Measurements from ENCODE around the gene MAPK8IP1.

DNA sequence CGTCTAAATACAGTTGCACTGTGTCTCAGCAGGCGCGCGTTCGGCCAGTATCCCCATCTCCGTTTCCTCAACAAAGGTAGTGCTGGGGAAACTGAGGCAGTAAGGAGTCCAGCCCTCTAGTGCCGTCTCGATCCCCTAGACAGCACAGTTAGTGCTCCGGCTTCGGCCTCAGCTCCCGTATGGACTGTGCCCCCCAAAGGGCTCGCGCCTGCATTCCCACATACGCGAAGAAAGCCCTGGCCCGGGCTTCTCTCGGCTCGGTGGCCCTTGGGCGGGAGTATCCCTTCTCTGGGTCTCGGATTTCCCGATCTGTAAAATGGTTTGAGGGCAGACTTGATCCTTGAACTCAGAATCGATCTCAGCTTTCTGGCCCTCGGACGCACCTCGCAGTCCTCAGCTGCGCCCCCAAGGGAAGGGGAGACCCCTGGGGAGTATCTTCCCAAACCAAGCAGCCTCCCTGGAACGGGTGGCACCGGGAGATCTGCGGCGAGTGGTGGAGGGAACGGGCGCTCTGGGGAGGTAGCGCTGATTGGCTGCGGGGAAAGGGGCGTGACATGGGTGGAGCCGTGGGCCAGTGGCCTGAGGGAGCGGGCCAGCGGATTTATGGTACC is 33.0 kb downstream of the MAPK8IP1 start:
- TF ChIP-seq GABPA (IDR thresholded peaks at IDR 0.05 in 1 of 2, conservative IDR thresholded peaks at IDR 0.05 in 1 of 2) (no peak), NR2F2 (IDR thresholded peaks at IDR 0.05) (no peak), TAF1 (conservative IDR thresholded peaks at IDR 0.05) (no peak), JUND (IDR thresholded peaks at IDR 0.05) (no peak), SP1 (IDR thresholded peaks at IDR 0.05) (peak; percentile 48), RAD21 (IDR thresholded peaks at IDR 0.05) (peak in 1 of 2 donors; percentile 28), YY1 (IDR thresholded peaks at IDR 0.05) (no peak), RXRA (IDR thresholded peaks at IDR 0.05) (no peak)
- TF ChIP-seq, protein P1, sequence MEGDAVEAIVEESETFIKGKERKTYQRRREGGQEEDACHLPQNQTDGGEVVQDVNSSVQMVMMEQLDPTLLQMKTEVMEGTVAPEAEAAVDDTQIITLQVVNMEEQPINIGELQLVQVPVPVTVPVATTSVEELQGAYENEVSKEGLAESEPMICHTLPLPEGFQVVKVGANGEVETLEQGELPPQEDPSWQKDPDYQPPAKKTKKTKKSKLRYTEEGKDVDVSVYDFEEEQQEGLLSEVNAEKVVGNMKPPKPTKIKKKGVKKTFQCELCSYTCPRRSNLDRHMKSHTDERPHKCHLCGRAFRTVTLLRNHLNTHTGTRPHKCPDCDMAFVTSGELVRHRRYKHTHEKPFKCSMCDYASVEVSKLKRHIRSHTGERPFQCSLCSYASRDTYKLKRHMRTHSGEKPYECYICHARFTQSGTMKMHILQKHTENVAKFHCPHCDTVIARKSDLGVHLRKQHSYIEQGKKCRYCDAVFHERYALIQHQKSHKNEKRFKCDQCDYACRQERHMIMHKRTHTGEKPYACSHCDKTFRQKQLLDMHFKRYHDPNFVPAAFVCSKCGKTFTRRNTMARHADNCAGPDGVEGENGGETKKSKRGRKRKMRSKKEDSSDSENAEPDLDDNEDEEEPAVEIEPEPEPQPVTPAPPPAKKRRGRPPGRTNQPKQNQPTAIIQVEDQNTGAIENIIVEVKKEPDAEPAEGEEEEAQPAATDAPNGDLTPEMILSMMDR (IDR thresholded peaks at IDR 0.05; ENCODE audit: low read depth, low read length, missing input control) = no peak
- TF ChIP-seq, protein P2, sequence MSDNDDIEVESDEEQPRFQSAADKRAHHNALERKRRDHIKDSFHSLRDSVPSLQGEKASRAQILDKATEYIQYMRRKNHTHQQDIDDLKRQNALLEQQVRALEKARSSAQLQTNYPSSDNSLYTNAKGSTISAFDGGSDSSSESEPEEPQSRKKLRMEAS (IDR thresholded peaks at IDR 0.05) = no peak
- TF ChIP-seq, protein P3, sequence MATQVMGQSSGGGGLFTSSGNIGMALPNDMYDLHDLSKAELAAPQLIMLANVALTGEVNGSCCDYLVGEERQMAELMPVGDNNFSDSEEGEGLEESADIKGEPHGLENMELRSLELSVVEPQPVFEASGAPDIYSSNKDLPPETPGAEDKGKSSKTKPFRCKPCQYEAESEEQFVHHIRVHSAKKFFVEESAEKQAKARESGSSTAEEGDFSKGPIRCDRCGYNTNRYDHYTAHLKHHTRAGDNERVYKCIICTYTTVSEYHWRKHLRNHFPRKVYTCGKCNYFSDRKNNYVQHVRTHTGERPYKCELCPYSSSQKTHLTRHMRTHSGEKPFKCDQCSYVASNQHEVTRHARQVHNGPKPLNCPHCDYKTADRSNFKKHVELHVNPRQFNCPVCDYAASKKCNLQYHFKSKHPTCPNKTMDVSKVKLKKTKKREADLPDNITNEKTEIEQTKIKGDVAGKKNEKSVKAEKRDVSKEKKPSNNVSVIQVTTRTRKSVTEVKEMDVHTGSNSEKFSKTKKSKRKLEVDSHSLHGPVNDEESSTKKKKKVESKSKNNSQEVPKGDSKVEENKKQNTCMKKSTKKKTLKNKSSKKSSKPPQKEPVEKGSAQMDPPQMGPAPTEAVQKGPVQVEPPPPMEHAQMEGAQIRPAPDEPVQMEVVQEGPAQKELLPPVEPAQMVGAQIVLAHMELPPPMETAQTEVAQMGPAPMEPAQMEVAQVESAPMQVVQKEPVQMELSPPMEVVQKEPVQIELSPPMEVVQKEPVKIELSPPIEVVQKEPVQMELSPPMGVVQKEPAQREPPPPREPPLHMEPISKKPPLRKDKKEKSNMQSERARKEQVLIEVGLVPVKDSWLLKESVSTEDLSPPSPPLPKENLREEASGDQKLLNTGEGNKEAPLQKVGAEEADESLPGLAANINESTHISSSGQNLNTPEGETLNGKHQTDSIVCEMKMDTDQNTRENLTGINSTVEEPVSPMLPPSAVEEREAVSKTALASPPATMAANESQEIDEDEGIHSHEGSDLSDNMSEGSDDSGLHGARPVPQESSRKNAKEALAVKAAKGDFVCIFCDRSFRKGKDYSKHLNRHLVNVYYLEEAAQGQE (IDR thresholded peaks at IDR 0.05) = peak; percentile 15
- TF ChIP-seq, protein P4, sequence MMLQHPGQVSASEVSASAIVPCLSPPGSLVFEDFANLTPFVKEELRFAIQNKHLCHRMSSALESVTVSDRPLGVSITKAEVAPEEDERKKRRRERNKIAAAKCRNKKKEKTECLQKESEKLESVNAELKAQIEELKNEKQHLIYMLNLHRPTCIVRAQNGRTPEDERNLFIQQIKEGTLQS (IDR thresholded peaks at IDR 0.05) = no peak
